ENCODE data around the gene ENOX1.

DNA sequence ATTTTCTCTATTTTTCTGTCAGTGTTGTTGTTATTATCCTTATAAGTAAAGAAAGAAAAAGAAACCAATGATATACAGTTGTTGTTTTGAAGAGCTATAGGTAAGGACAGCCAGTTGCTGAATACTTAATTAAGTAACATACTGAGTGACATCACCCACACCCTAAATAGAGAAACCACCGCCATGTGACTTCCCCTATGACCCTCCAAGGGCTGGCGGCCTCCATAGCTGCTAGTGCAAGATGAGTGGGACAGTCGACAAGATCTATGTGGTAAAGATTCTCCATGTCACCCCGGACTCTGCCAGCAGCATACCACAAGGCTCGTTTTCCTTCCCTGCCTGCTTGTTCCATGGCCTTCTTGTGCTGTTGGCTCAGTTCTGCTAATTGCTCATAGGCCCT is 542.3 kb downstream of the ENOX1 start:
- TF ChIP-seq NFE2 (CRISPR knock-in tag; IDR thresholded peaks at IDR 0.05), result no peak
- TF ChIP-seq, protein P1, sequence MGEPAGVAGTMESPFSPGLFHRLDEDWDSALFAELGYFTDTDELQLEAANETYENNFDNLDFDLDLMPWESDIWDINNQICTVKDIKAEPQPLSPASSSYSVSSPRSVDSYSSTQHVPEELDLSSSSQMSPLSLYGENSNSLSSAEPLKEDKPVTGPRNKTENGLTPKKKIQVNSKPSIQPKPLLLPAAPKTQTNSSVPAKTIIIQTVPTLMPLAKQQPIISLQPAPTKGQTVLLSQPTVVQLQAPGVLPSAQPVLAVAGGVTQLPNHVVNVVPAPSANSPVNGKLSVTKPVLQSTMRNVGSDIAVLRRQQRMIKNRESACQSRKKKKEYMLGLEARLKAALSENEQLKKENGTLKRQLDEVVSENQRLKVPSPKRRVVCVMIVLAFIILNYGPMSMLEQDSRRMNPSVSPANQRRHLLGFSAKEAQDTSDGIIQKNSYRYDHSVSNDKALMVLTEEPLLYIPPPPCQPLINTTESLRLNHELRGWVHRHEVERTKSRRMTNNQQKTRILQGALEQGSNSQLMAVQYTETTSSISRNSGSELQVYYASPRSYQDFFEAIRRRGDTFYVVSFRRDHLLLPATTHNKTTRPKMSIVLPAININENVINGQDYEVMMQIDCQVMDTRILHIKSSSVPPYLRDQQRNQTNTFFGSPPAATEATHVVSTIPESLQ (CRISPR knock-in tag; conservative IDR thresholded peaks at IDR 0.05), result no peak
- TF ChIP-seq BHLHE40 (IDR thresholded peaks at IDR 0.05; ENCODE audit: low read length), result no peak

Data from HepG2 (cell line).